Heart left ventricle (tissue), 16 donors: ENCODE results near the gene ATXN1. TPM values are rescaled to one million over a fixed set of nuclear protein-coding genes. Genes with fewer than 3 reads are reported as not detected.

Experiments
- ATAC-seq, 4 donors: fragments of 200-7000 bp; cut with Tn5 transposase; one replicate each; pipeline ENCODE4 v1.9.1; 2020 to 2022; ENCODE audit warnings: moderate library complexity in 4 of 4, mild to moderate bottlenecking in 3 of 4, moderate number of reproducible peaks in 1 of 4
- DNase-seq, 5 donors: peaks; one replicate each; pipeline ENCODE4 v3.0.0-alpha.2; 2020
- H3K27ac ChIP-seq, 12 donors: fragments of 200-600 bp; sonication (generic) in 4 of 12; one replicate each; pipeline versions ENCODE4 v1.5.0 to v1.8.0; 2016 to 2022; ENCODE audit warnings: mild to moderate bottlenecking in 2 of 12
- H3K27me3 ChIP-seq, 9 donors: fragments of 200-600 bp; sonication (generic) in 2 of 9; one replicate each; pipeline versions ENCODE4 v1.5.1 to v1.8.0; 2016 to 2022; ENCODE audit warnings: mild to moderate bottlenecking in 3 of 9
- H3K36me3 ChIP-seq, 9 donors: fragments of 200-600 bp; sonication (generic) in 2 of 9; one replicate each; pipeline versions ENCODE4 v1.5.0 to v1.8.0; 2018 to 2022; ENCODE audit warnings: mild to moderate bottlenecking in 2 of 9
- H3K4me1 ChIP-seq, 12 donors: fragments of 200-600 bp; sonication (generic) in 4 of 12; one replicate each; pipeline versions ENCODE4 v1.5.0 to v1.8.0; 2016 to 2022; ENCODE audit warnings: mild to moderate bottlenecking in 3 of 12
- H3K4me3 ChIP-seq, 12 donors: fragments of 200-600 bp; sonication (generic) in 4 of 12; one replicate each; pipeline versions ENCODE4 v1.5.0 to v1.8.0; 2017 to 2022; ENCODE audit warnings: mild to moderate bottlenecking in 9 of 12, moderate library complexity in 4 of 12
- H3K9me3 ChIP-seq, 12 donors: fragments of 200-600 bp; sonication (generic) in 4 of 12; one replicate each; pipeline versions ENCODE4 v1.5.0 to v1.8.0; 2016 to 2022; ENCODE audit warnings: mild to moderate bottlenecking in 1 of 12
- CTCF ChIP-seq, 12 donors: fragments of 200-600 bp; sonication (generic) in 4 of 12; IDR thresholded peaks; one replicate each; pipeline versions ENCODE4 v1.5.0 to v1.8.0; 2018 to 2022; ENCODE audit warnings: antibody characterized with exemption in 12 of 12, mild to moderate bottlenecking in 5 of 12
- POLR2A ChIP-seq, 2 donors: fragments of 450-650 bp; IDR thresholded peaks; one replicate each; pipeline ENCODE4 v1.6.1; 2017; ENCODE audit warnings: antibody characterized with exemption in 2 of 2, mild to moderate bottlenecking in 2 of 2, moderate library complexity in 2 of 2
- WGBS, 4 donors: extraction: QIAGEN DNeasy Blood & Tissue Kit in 2 of 4; methylation state at CpG; one replicate each; pipeline versions ENCODE4 v1.1.5 to v1.1.7; 2013 to 2018; 5-methylcytosine and 5-hydroxymethylcytosine counted together
- intact Hi-C, 10 donors: fragments of 100-400 bp; cut with DNase I; formaldehyde crosslinking; loops; one replicate each; pipeline versions ENCODE4 v1.11.1 to v1.14.2; 2022
- polyA plus RNA-seq, 2 donors: library from polyadenylated mRNA; stranded (reverse); fragments of 200-250 nt; gene quantifications; one replicate each; pipeline ENCODE4 v1.2.3, GENCODE V29; 2013
- total RNA-seq, 9 donors: library from RNA; depleted of rRNA in 2 of 9; stranded (reverse); fragments of >200 nt in 2 of 9; fragmentation: NEBNext Ultra II Directional in 3 of 9; extraction: Animal tissue kit (Norgen Biotek cat#: 25700) in 3 of 9; gene quantifications; one replicate each; pipeline versions ENCODE4 v1.1.0 to v1.2.4, GENCODE V29; 2016 to 2023
- donor health status: ischemic (EF 13 %, LVEDD 7.1; RV severe dilation, severe dysfunction).
- donor health status: healthy with polysubstance abuse.
- donor health status: DM: no; HTN: yes; CAD: no.
- donor health status: DM: no; HTN: no; CAD: no.
- donor health status: ischemic (EF 25% LVEDD 6.9; RV normal size, moderate dysfunction).
- donor health status: ischemic (EF 25% LVEDD 5.7; RV mildly dilated, moderate dysfunction).
- donor health status: healthy.
- donor health status: DM: yes; HTN: yes; CAD: no.
- donor health status: ischemic (EF 35%, LVEDD 5.7; RV mildly dilated, moderate dysfunction).
- donor health status: nonischemic (EF 11% LVEDD 7.7; RV severe dilation, severe dysfunction).
- donor health status: DM: yes; HTN: yes; CAD: no.
- donor health status: PGD.
- donor health status: ischemic (EF 29% LVEDD 5.4; RV normal size, mild dysfunction).
- donor health status: nonischemic (EF 23%, LVEDD 6.1; RV moderate dilation, normal function).

Gene ATXN1
- total and polyA plus RNA-seq, 11 donors: 8.7 to 51.8 (median 36.0) TPM

- DNase-seq (no peak), ATAC-seq (peak in 1 of 4 donors; percentile 38)
- TF ChIP-seq POLR2A (IDR thresholded peaks at IDR 0.05): no peak
- no peak for TF ChIP-seq CTCF (IDR thresholded peaks at IDR 0.05)
- H3K36me3 ChIP-seq: peaks cover 0 to 25% (median 0%) of the 10 kb centered on the region in 9 donors
- no peaks in the 10 kb centered on the region for H3K27me3 ChIP-seq
- intact Hi-C loops: no loop called here
- no peak overlapping the region for H3K4me3 ChIP-seq
- H3K27ac ChIP-seq: peak overlapping the region in 11 of 12 donors; percentile 0 to 63 (median 59)
- no peaks in the 10 kb centered on the region for H3K9me3 ChIP-seq
- 68 to 78% (median 75%) methylated on average over 6 of the region's 6 CpGs for WGBS, 4 donors
- H3K4me1 ChIP-seq: peaks cover 0 to 21% (median 8%) of the 10 kb centered on the region in 12 donors
These were observed 502.6 kb downstream of the ATXN1 start for GRCh38 chr6:16258709-16259075.

- 34 to 54% (median 41%) methylated on average over 7 of the region's 7 CpGs for WGBS, 4 donors
- ATAC-seq (peak; percentile 87 to 96 (median 93)), DNase-seq (peak in 1 of 5 donors; percentile 49)
- H3K27ac ChIP-seq: peak overlapping the region in 11 of 12 donors; percentile 0 to 63 (median 59)
- TF ChIP-seq POLR2A (IDR thresholded peaks at IDR 0.05): no peak
- TF ChIP-seq CTCF (IDR thresholded peaks at IDR 0.05): no peak
- H3K27me3 ChIP-seq: no peaks in the 10 kb centered on the region
- peaks cover 0 to 21% (median 8%) of the 10 kb centered on the region in 12 donors for H3K4me1 ChIP-seq
- intact Hi-C loops: no loop called here
- H3K36me3 ChIP-seq: peaks cover 0 to 31% (median 0%) of the 10 kb centered on the region in 9 donors
- no peaks in the 10 kb centered on the region for H3K9me3 ChIP-seq
- H3K4me3 ChIP-seq: no peak overlapping the region
These were observed 503.1 kb downstream of the ATXN1 start for GRCh38 chr6:16257999-16258708.

- peaks cover 0 to 21% (median 8%) of the 10 kb centered on the region in 12 donors for H3K4me1 ChIP-seq
- H3K9me3 ChIP-seq: no peaks in the 10 kb centered on the region
- DNase-seq: no peak
- WGBS, 4 donors: 85 to 90% (median 89%) methylated on average over 2 of the region's 2 CpGs
- no peak overlapping the region for H3K4me3 ChIP-seq
- H3K36me3 ChIP-seq: peaks cover 0 to 45% (median 0%) of the 10 kb centered on the region in 9 donors
- TF ChIP-seq CTCF (IDR thresholded peaks at IDR 0.05): no peak
- no peak for TF ChIP-seq POLR2A (IDR thresholded peaks at IDR 0.05)
- H3K27me3 ChIP-seq: no peaks in the 10 kb centered on the region
- intact Hi-C loops: no loop called here
- ATAC-seq: no peak
- H3K27ac ChIP-seq: peak overlapping the region in 1 of 12 donors; percentile 13
These were observed 504.5 kb downstream of the ATXN1 start for GRCh38 chr6:16256781-16257180.

GRCh38 chr6:16254535-16254934 lies 506.7 kb downstream of the ATXN1 start:
- no peak for ATAC-seq
- H3K4me3 ChIP-seq: no peak overlapping the region
- H3K36me3 ChIP-seq: peaks cover 0 to 65% (median 7%) of the 10 kb centered on the region in 9 donors
- DNase-seq: no peak
- H3K9me3 ChIP-seq: no peaks in the 10 kb centered on the region
- TF ChIP-seq CTCF (IDR thresholded peaks at IDR 0.05): no peak
- no peak for TF ChIP-seq POLR2A (IDR thresholded peaks at IDR 0.05)
- peaks cover 0 to 21% (median 8%) of the 10 kb centered on the region in 12 donors for H3K4me1 ChIP-seq
- intact Hi-C loops: no loop called here
- no peak overlapping the region for H3K27ac ChIP-seq
- WGBS, 4 donors: 91 to 94% (median 93%) methylated on average over 9 of the region's 9 CpGs
- H3K27me3 ChIP-seq: no peaks in the 10 kb centered on the region
